CD1c-positive myeloid dendritic cell (primary cell): ENCODE measurements around the gene METTL27.
"Not testable (repeated sequence)": the region's sequence is repeated elsewhere in the genome, so short reads cannot be mapped to it uniquely, and the experiment has no call there.

Experiments used
- DNase-seq: peaks from one replicate; pipeline ENCODE4 v3.0.0-alpha.2; 2016; ENCODE audit errors: extremely low spot score

Gene METTL27

GRCh38 chr7:73821597-73822285 lies 20.6 kb downstream of the METTL27 start:
- DNase-seq: not testable (repeated sequence)

DNA sequence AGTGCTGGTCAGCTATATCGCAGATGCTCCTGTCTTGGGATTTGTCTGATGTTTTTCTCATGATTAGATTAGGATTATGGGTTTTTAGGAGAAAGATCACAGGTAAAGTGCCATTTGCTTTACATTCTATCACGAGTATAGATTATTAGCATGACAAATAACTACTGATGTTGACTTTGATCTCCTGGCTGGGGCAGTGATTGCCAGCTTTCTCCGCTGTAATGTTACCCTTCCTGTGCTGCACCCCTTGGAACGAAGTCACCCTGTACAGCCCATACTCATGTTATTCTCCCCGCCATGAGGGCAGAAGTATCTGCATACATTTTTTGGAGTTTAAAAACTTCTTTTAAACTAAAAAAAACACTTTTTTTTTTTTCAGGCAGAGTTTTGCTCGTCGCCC lies 22.3 kb downstream of the METTL27 start:
- no peak for DNase-seq

- no peak for DNase-seq
Observed at GRCh38 chr7:73817121-73817520, 25.2 kb downstream of the METTL27 start.

DNA sequence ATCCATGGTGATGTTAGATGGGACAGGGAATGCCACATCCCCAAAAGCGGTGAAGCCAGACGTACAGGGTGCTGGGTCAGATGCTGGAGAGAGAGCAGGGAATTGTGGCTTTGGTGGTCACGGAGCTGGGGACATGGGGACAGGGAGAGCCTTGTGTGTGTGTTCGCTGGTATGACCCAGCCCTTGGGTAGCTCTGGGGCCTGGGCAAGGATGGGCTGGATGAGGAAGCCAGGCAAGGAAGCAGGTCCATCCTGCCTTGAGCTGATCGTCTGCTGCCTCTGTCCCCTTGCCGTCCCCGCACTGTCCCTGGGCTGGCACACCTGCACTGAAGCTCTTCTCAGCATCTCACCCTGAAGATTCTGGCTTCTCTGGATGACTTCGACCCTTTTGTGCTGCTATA lies 26.9 kb downstream of the METTL27 start:
- DNase-seq: no peak

DNA sequence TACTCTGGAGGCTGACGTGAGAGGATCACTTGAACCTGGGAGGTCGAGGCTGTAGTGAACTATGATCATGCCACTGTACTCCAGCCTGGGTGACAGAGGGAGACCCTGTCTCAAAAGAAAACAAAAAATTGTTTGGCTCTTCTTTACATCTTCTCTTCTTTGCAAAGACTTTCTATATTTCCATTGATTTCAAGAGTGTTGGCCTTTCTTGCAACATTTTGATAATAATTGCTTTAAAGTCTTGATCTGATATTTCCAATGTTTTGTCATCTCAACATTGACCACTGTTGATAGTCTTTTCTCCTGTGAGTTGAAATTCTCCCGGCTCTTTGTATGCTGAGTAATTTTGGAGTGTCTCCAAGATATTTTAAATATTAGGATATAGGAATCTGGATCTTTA lies 29.3 kb downstream of the METTL27 start:
- DNase-seq: no peak

GRCh38 chr7:73811760-73812168 lies 30.6 kb downstream of the METTL27 start:
- DNase-seq: peak; percentile 79

- DNase-seq: no peak
Observed at GRCh38 chr7:73810998-73811360, 31.3 kb downstream of the METTL27 start.

- no peak for DNase-seq
Observed at GRCh38 chr7:73809467-73809951, 32.8 kb downstream of the METTL27 start.

- no peak for DNase-seq
Observed at GRCh38 chr7:73802459-73802858, 39.9 kb downstream of the METTL27 start.

- DNase-seq: no peak
Observed at GRCh38 chr7:73801577-73801976, 40.7 kb downstream of the METTL27 start.

- no peak for DNase-seq
Observed at GRCh38 chr7:73799282-73800141, 42.8 kb downstream of the METTL27 start.

GRCh38 chr7:73797176-73797575 lies 45.1 kb downstream of the METTL27 start:
- DNase-seq: not testable (repeated sequence)

GRCh38 chr7:73796656-73797055 lies 45.7 kb downstream of the METTL27 start:
- DNase-seq: not testable (repeated sequence)

GRCh38 chr7:73795188-73795587 lies 47.1 kb downstream of the METTL27 start:
- DNase-seq: not testable (repeated sequence)

DNA sequence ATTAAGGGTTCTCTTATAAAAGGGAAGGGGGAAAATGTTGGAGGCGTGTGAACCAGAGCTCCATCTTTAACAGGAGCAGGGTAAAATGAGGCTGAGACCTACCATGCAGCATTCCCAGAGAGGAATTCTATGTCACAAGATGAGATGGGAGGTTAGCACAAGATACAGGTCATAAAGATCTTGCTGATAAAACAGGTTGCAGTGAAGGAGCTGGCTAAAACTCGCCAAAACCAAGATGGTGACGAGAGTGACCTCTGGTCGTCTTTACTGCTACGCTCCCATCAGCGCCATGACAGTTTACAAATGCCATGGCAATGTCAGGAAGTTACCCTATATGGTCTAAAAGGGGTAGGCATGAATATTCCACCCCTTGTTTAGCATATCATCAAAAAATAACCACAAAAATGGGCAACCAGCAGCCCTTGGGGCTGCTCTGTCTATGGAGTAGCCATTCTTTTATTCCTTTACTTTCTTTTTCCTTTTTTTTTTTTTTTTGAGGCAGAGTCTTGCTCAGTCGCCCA lies 51.1 kb downstream of the METTL27 start:
- not testable (repeated sequence) for DNase-seq

DNA sequence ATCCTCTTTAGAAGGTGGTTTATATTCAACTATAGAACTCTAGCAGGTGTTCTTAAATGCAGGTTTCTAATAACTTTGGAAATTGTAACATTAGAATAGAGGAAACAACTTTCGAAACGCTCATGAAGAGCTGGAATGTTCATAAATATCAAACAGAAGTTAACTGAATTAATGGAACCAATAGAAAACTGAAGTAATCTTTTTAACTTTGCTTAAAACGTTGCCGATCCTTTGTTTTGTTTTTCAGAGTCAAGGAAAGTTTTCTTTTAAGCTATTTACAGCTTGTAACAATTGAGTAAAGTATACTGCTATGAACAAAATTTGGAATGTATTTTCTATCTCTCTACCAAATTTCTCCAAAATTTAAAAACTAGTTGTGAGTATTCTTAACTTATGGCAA lies 53.3 kb downstream of the METTL27 start:
- no peak for DNase-seq

GRCh38 chr7:73787786-73788048 lies 54.6 kb downstream of the METTL27 start:
- not testable (repeated sequence) for DNase-seq

- no peak for DNase-seq
Observed at GRCh38 chr7:73786588-73786987, 55.7 kb downstream of the METTL27 start.
